Measurements from ENCODE around the gene DHRS11.
"Not testable (repeated sequence)": the region's sequence is repeated elsewhere in the genome, so short reads cannot be mapped to it uniquely, and the experiment has no call there.

DHRS11 gene

GRCh38 chr17:36600936-36601302 lies 9.2 kb downstream of the DHRS11 start:
- Mint-ChIP-seq H3K27me3 (ENCODE audit: low read depth) (no peaks in the 10 kb centered on the region), H3K4me1 (peaks cover 21% of the 10 kb centered on the region), H3K27ac (peak overlapping the region; percentile 75 to 93 (median 81)), H3K9me3 (no peaks in the 10 kb centered on the region), H3K36me3 (ENCODE audit: low read depth) (peaks cover under 1% of the 10 kb centered on the region), H3K4me3 (peak overlapping the region; percentile 91 to 94 (median 93))
- TF ChIP-seq CTCF (IDR thresholded peaks at IDR 0.05; ENCODE audit: unreplicated experiment in 3 of 3) = no peak

- Mint-ChIP-seq H3K4me3 (peak within 1 kb of the TSS; percentile 91 to 94 (median 93)), H3K27me3 (ENCODE audit: low read depth) (no peaks in the 10 kb centered on the region), H3K36me3 (ENCODE audit: low read depth) (no peaks in the 10 kb centered on the region), H3K4me1 (peaks cover 21% of the 10 kb centered on the region), H3K9me3 (no peaks in the 10 kb centered on the region), H3K27ac (peak within 1 kb of the TSS; percentile 75 to 93 (median 81))
- no peak for TF ChIP-seq CTCF (IDR thresholded peaks at IDR 0.05; ENCODE audit: unreplicated experiment in 3 of 3)
Observed at GRCh38 chr17:36601303-36602029, 9.8 kb downstream of the DHRS11 start, which contains the start of gene MRM1. TSS of gene MRM1 (plus strand) at chr17:36601583. CDS start at chr17:36601811, 228 bp downstream.

GRCh38 chr17:36602030-36602748 lies 10.5 kb downstream of the DHRS11 start:
- H3K27ac Mint-ChIP-seq = no peak overlapping the region
- peaks cover 21% of the 10 kb centered on the region for H3K4me1 Mint-ChIP-seq
- TF ChIP-seq CTCF (IDR thresholded peaks at IDR 0.05; ENCODE audit: unreplicated experiment in 3 of 3) = no peak
- H3K27me3 Mint-ChIP-seq (ENCODE audit: low read depth) = no peaks in the 10 kb centered on the region
- no peaks in the 10 kb centered on the region for H3K9me3 Mint-ChIP-seq
- no peaks in the 10 kb centered on the region for H3K36me3 Mint-ChIP-seq (ENCODE audit: low read depth)
- H3K4me3 Mint-ChIP-seq = peak overlapping the region; percentile 91 to 94 (median 93)

- Mint-ChIP-seq H3K4me1 (peaks cover 21% of the 10 kb centered on the region), H3K27ac (no peak overlapping the region)
Observed at GRCh38 chr17:36602924-36603384, 11.3 kb downstream of the DHRS11 start.

GRCh38 chr17:36605028-36605427 lies 13.3 kb downstream of the DHRS11 start:
- not testable (repeated sequence) for H3K9me3 Mint-ChIP-seq; H3K36me3 Mint-ChIP-seq (ENCODE audit: low read depth); H3K27ac Mint-ChIP-seq
- Mint-ChIP-seq H3K4me3 (peak overlapping the region in 1 of 3 experiments; percentile 5), H3K4me1 (peaks cover 21% of the 10 kb centered on the region), H3K27me3 (ENCODE audit: low read depth) (peaks cover 11% of the 10 kb centered on the region)

More at GRCh38 chr17:36602924-36603384, 11.3 kb downstream of the DHRS11 start:
- Mint-ChIP-seq H3K36me3 (ENCODE audit: low read depth) (no peaks in the 10 kb centered on the region), H3K9me3 (no peaks in the 10 kb centered on the region), H3K27me3 (ENCODE audit: low read depth) (peaks cover 3% of the 10 kb centered on the region), H3K4me3 (peak overlapping the region; percentile 91 to 94 (median 93))
- peak; percentile 76 to 85 (median 85) for TF ChIP-seq CTCF (IDR thresholded peaks at IDR 0.05; ENCODE audit: unreplicated experiment in 3 of 3)

GRCh38 chr17:36608280-36608679 lies 16.6 kb downstream of the DHRS11 start:
- no peak overlapping the region for H3K27ac Mint-ChIP-seq
- peaks cover 5% of the 10 kb centered on the region for H3K4me1 Mint-ChIP-seq
- no peak overlapping the region for H3K4me3 Mint-ChIP-seq
- no peaks in the 10 kb centered on the region for H3K9me3 Mint-ChIP-seq
- H3K36me3 Mint-ChIP-seq (ENCODE audit: low read depth) = no peaks in the 10 kb centered on the region
- no peak for TF ChIP-seq CTCF (IDR thresholded peaks at IDR 0.05; ENCODE audit: unreplicated experiment in 3 of 3)
- peaks cover 13% of the 10 kb centered on the region for H3K27me3 Mint-ChIP-seq (ENCODE audit: low read depth)
